GM20000 (cell line): ENCODE results near the gene LRRC3.

Experiments
- DNase-seq: peaks from one replicate; pipeline ENCODE4 v3.0.0; 2012; ENCODE audit warnings: low spot score
- CTCF ChIP-seq: IDR thresholded peaks from 2 replicates; pipeline ENCODE4 v1.5.1; 2012; ENCODE audit warnings: mild to moderate bottlenecking, control low read depth; ENCODE audit errors: extremely low read depth, missing control alignments

The LRRC3 gene

GRCh38 chr21:44456214-44456914 lies 1.1 kb downstream of the LRRC3 start:
- TF ChIP-seq CTCF, result no peak
- DNase-seq, result no peak

- DNase-seq, result no peak
- TF ChIP-seq CTCF, result no peak
Observed at GRCh38 chr21:44456915-44457736, 1.8 kb downstream of the LRRC3 start.

- no peak for TF ChIP-seq CTCF
- DNase-seq, result no peak
Observed at GRCh38 chr21:44458971-44459711, 3.8 kb downstream of the LRRC3 start.

GRCh38 chr21:44459712-44460440 lies 4.6 kb downstream of the LRRC3 start:
- no peak for DNase-seq

GRCh38 chr21:44460441-44460755 lies 5.1 kb downstream of the LRRC3 start:
- no peak for DNase-seq
- TF ChIP-seq CTCF, result no peak

More at GRCh38 chr21:44459712-44460440, 4.6 kb downstream of the LRRC3 start:
- no peak for TF ChIP-seq CTCF

GRCh38 chr21:44461005-44461404 lies 5.7 kb downstream of the LRRC3 start:
- TF ChIP-seq CTCF, result no peak
- DNase-seq, result no peak
